CD4-positive, alpha-beta memory T cell (primary cell): Measurements from ENCODE around the gene TAOK3. TPM values are rescaled to one million over a fixed set of nuclear protein-coding genes. Genes with fewer than 3 reads are reported as not detected.
"Not testable (repeated sequence)": the region's sequence is repeated elsewhere in the genome, so short reads cannot be mapped to it uniquely, and the experiment has no call there.

Experiments
- CTCF ChIA-PET: fragments of 350-600 bp; sonication (Branson Sonifier 250); formaldehyde crosslinking; loops from one replicate; lab custom pipeline; 2021; ENCODE audit warnings: inconsistent platforms; ENCODE audit not compliant: partially characterized antibody; lab: Charles Lee
- POLR2A ChIA-PET: fragments of 350-600 bp; sonication (Branson Sonifier 250); formaldehyde crosslinking; loops from one replicate; lab custom pipeline; 2021; ENCODE audit not compliant: partially characterized antibody; lab: Charles Lee
- DNase-seq, 5 donors: peaks; one replicate each; pipeline versions ENCODE4 v3.0.0 to v3.0.0-alpha.2; 2020 to 2022; ENCODE audit warnings: mixed read lengths in 1 of 5
- H3K27ac ChIP-seq: one replicate; pipeline ENCODE4 v1.7.0; 2013; ENCODE audit warnings: low read depth, low read length
- H3K27me3 ChIP-seq: 2 replicates; pipeline ENCODE4 v1.7.0; 2013; ENCODE audit warnings: mild to moderate bottlenecking, low read length, moderate library complexity; ENCODE audit not compliant: insufficient read depth
- H3K36me3 ChIP-seq: 2 replicates; pipeline ENCODE4 v1.7.0; 2013; ENCODE audit warnings: mild to moderate bottlenecking, low read length, moderate library complexity; ENCODE audit not compliant: insufficient read depth
- H3K4me1 ChIP-seq: 2 replicates; pipeline ENCODE4 v1.7.0; 2013; ENCODE audit warnings: mild to moderate bottlenecking, low read length, moderate library complexity; ENCODE audit not compliant: insufficient read depth
- H3K4me3 ChIP-seq, 2 donors: one replicate each; pipeline ENCODE4 v1.7.0; 2013; ENCODE audit warnings: low read length in 2 of 2, mild to moderate bottlenecking in 1 of 2
- H3K9me3 ChIP-seq, 2 donors: one replicate each; pipeline ENCODE4 v1.7.0; 2013; ENCODE audit warnings: low read length in 2 of 2, control low read depth in 1 of 2; ENCODE audit not compliant: control insufficient read depth in 1 of 2
- H3K27ac Mint-ChIP-seq, 7 donors: one replicate each; pipeline ENCODE4 v1.8.0; 2020 to 2021; ENCODE audit warnings: mixed read lengths in 7 of 7, mild to moderate bottlenecking in 6 of 7, inconsistent platforms in 3 of 7, moderate library complexity in 3 of 7
- H3K27me3 Mint-ChIP-seq, 2 donors: one replicate each; pipeline ENCODE4 v1.8.0; 2020 to 2021; ENCODE audit warnings: mixed read lengths in 2 of 2
- H3K36me3 Mint-ChIP-seq, 2 donors: one replicate each; pipeline ENCODE4 v1.8.0; 2020 to 2021; ENCODE audit warnings: mixed read lengths in 2 of 2, inconsistent platforms in 1 of 2, mild to moderate bottlenecking in 1 of 2
- H3K4me1 Mint-ChIP-seq, 4 donors: one replicate each; pipeline ENCODE4 v1.8.0; 2020 to 2021; ENCODE audit warnings: mixed read lengths in 4 of 4, mild to moderate bottlenecking in 1 of 4
- H3K4me3 Mint-ChIP-seq, 8 donors: one replicate each; pipeline ENCODE4 v1.8.0; 2020 to 2021; ENCODE audit warnings: mixed read lengths in 8 of 8, mild to moderate bottlenecking in 7 of 8, moderate library complexity in 6 of 8, inconsistent platforms in 3 of 8
- H3K9me3 Mint-ChIP-seq, 8 donors: one replicate each; pipeline ENCODE4 v1.8.0; 2020 to 2021; ENCODE audit warnings: mixed read lengths in 8 of 8, mild to moderate bottlenecking in 5 of 8, inconsistent platforms in 3 of 8, moderate library complexity in 1 of 8
- intact Hi-C: fragments of 100-400 bp; cut with micrococcal nuclease; formaldehyde crosslinking; loops from one replicate; pipeline ENCODE4 v1.15.1; 2023
- polyA plus RNA-seq, 2 donors: library from polyadenylated mRNA; unstranded; fragments of 300-500 nt; fragmentation: Illumina TruSeq; gene quantifications; one replicate each; pipeline ENCODE4 v1.2.3, GENCODE V29; 2021
- total RNA-seq, 2 experiments: library from RNA; stranded (reverse); gene quantifications; one replicate each; pipeline ENCODE4 v1.2.3, GENCODE V29; 2021

The TAOK3 gene
- total and polyA plus RNA-seq, 4 experiments from 2014 or later = 47.9 to 141 (median 75.4) TPM

GRCh38 chr12:118311666-118312065 lies 61.0 kb downstream of the TAOK3 start:
- ChIA-PET POLR2A (no interaction called here), CTCF (interaction anchor here (1.0 to 1.4 kb wide), 2 partner anchors 11 to 12 kb away, joined by 3 to 4 read pairs; no protein-coding TSS in a partner anchor)
- no peak for DNase-seq
- Mint-ChIP-seq H3K36me3 (peaks cover 0 to 1% of the 10 kb centered on the region in 2 donors), H3K4me1 (peaks cover 33 to 56% (median 46%) of the 10 kb centered on the region in 4 donors), H3K4me3 (peak overlapping the region in 1 of 8 donors; percentile 11), H3K27me3 (no peaks in the 10 kb centered on the region), H3K9me3 (no peaks in the 10 kb centered on the region), H3K27ac (peak overlapping the region in 2 of 7 donors; percentile 52 to 71)
- peaks cover 36% of the 10 kb centered on the region for H3K4me1 ChIP-seq
- no peaks in the 10 kb centered on the region for H3K9me3 ChIP-seq
- no peak overlapping the region for H3K4me3 ChIP-seq
- no peaks in the 10 kb centered on the region for H3K27me3 ChIP-seq
- no peak overlapping the region for H3K27ac ChIP-seq
- intact Hi-C loops = no loop called here
- no peaks in the 10 kb centered on the region for H3K36me3 ChIP-seq

- Histone ChIP-seq H3K4me1 (peaks cover 36% of the 10 kb centered on the region), H3K27me3 (no peaks in the 10 kb centered on the region), H3K27ac (no peak overlapping the region), H3K36me3 (no peaks in the 10 kb centered on the region), H3K4me3 (no peak overlapping the region), H3K9me3 (no peaks in the 10 kb centered on the region)
- no peaks in the 10 kb centered on the region for H3K9me3 Mint-ChIP-seq
- no peak overlapping the region for H3K4me3 Mint-ChIP-seq
- intact Hi-C loops = no loop called here
- H3K36me3 Mint-ChIP-seq = no peaks in the 10 kb centered on the region
- peaks cover 30 to 47% (median 37%) of the 10 kb centered on the region in 4 donors for H3K4me1 Mint-ChIP-seq
- H3K27me3 Mint-ChIP-seq = no peaks in the 10 kb centered on the region
- H3K27ac Mint-ChIP-seq = no peak overlapping the region
- POLR2A ChIA-PET = no interaction called here
- DNase-seq = no peak
- CTCF ChIA-PET = interaction anchor here (1.2 kb wide), 1 partner anchor 48 kb away, joined by 4 read pairs; no protein-coding TSS in a partner anchor
Observed at GRCh38 chr12:118310320-118310719, 62.4 kb downstream of the TAOK3 start.

DNA sequence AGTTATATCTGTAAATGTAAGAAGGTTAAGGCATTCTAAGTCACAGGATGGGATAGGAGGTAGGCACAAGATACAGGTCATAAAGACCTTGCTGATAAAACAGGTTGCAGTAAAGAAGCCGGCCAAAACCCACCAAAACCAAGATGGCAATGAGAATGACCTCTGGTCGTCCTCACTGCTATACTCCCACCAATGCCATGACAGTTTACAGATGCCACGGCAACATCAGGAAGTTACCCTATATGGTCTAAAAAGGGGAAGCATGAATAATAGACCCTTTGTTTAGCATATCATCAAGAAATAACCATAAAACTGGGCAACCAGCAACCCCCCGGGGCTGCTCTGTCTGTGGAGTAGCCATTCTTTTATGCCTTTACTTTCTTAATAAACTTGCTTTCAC lies 64.7 kb downstream of the TAOK3 start:
- H3K9me3 ChIP-seq, H3K27me3 Mint-ChIP-seq, H3K4me3 ChIP-seq, H3K27ac ChIP-seq, intact Hi-C loops, H3K27me3 ChIP-seq, H3K36me3 Mint-ChIP-seq, H3K36me3 ChIP-seq, H3K9me3 Mint-ChIP-seq, DNase-seq: not testable (repeated sequence)
- ChIA-PET CTCF (interaction anchor here (1.3 to 1.5 kb wide), 2 partner anchors 50 to 65 kb away, joined by 3 to 4 read pairs; partner anchors contain the start of gene TAOK3), POLR2A (interaction anchor here (0.7 kb wide), 2 partner anchors 9 to 51 kb away, joined by 3 read pairs; no protein-coding TSS in a partner anchor)
- H3K4me1 ChIP-seq = peaks cover 28% of the 10 kb centered on the region
- Mint-ChIP-seq H3K27ac (peak overlapping the region in 2 of 7 donors; percentile 23 to 42), H3K4me1 (peaks cover 29 to 47% (median 38%) of the 10 kb centered on the region in 4 donors), H3K4me3 (peak overlapping the region in 2 of 8 donors; percentile 70 to 73)

- H3K4me3 ChIP-seq = no peak overlapping the region
- H3K27me3 ChIP-seq = no peaks in the 10 kb centered on the region
- no peaks in the 10 kb centered on the region for H3K9me3 ChIP-seq
- H3K4me1 ChIP-seq = peaks cover 30% of the 10 kb centered on the region
- no peak for DNase-seq
- no peaks in the 10 kb centered on the region for H3K36me3 Mint-ChIP-seq
- peak overlapping the region; percentile 29 to 73 (median 54) for H3K4me3 Mint-ChIP-seq
- ChIA-PET POLR2A (interaction anchor here (0.7 kb wide), 2 partner anchors 9 to 52 kb away, joined by 3 read pairs; no protein-coding TSS in a partner anchor), CTCF (interaction anchor here (1.3 to 1.5 kb wide), 2 partner anchors 51 to 66 kb away, joined by 3 to 4 read pairs; partner anchors contain the start of gene TAOK3)
- peak overlapping the region in 6 of 7 donors; percentile 24 to 61 (median 34) for H3K27ac Mint-ChIP-seq
- H3K27me3 Mint-ChIP-seq = no peaks in the 10 kb centered on the region
- no peak overlapping the region for H3K27ac ChIP-seq
- no peaks in the 10 kb centered on the region for H3K9me3 Mint-ChIP-seq
- intact Hi-C loops = no loop called here
- H3K36me3 ChIP-seq = no peaks in the 10 kb centered on the region
- H3K4me1 Mint-ChIP-seq = peaks cover 31 to 48% (median 39%) of the 10 kb centered on the region in 4 donors
Observed at GRCh38 chr12:118307069-118307954, 65.4 kb downstream of the TAOK3 start.

DNA sequence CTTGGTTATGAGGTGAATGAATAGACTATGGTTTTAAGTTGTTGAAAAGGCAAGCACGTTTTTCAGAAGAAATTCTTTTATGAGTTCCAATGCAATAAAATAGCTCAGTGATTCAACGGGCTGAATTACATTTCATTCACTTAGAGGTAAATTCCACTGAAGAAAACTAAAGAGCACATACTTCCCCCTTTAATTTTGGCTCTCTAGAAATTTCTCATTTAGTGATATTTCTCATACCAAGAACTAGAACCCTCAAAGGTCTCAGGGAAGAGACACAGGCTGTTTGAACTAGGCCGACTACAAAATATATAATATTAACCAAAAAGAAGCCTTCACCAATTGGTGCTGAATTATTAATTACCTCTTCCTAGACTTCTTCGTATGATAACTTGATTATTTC lies 68.6 kb downstream of the TAOK3 start:
- intact Hi-C loops = no loop called here
- Mint-ChIP-seq H3K4me1 (peaks cover 39 to 65% (median 50%) of the 10 kb centered on the region in 4 donors), H3K27ac (peak overlapping the region in 2 of 7 donors; percentile 29 to 61), H3K4me3 (no peak overlapping the region), H3K36me3 (peaks cover 0 to 2% of the 10 kb centered on the region in 2 donors), H3K27me3 (no peaks in the 10 kb centered on the region), H3K9me3 (no peaks in the 10 kb centered on the region)
- POLR2A ChIA-PET = interaction anchor here (0.6 kb wide), 1 partner anchor 67 kb away, joined by 3 read pairs; no protein-coding TSS in a partner anchor
- Histone ChIP-seq H3K4me3 (no peak overlapping the region), H3K4me1 (peaks cover 33% of the 10 kb centered on the region), H3K36me3 (no peaks in the 10 kb centered on the region), H3K27ac (no peak overlapping the region), H3K9me3 (no peaks in the 10 kb centered on the region), H3K27me3 (no peaks in the 10 kb centered on the region)
- DNase-seq = no peak
- CTCF ChIA-PET = no interaction called here

GRCh38 chr12:118302053-118302452 lies 70.7 kb downstream of the TAOK3 start:
- ChIA-PET POLR2A (no interaction called here), CTCF (interaction anchor here (3.1 kb wide), 1 partner anchor 74 kb away, joined by 16 read pairs; the partner anchor contains the start of gene SUDS3)
- Mint-ChIP-seq H3K9me3 (no peaks in the 10 kb centered on the region), H3K4me3 (peak overlapping the region in 2 of 8 donors; percentile 23), H3K4me1 (peaks cover 29 to 49% (median 38%) of the 10 kb centered on the region in 4 donors), H3K36me3 (peaks cover 0 to 6% of the 10 kb centered on the region in 2 donors), H3K27ac (peak overlapping the region in 2 of 7 donors; percentile 12 to 43), H3K27me3 (no peaks in the 10 kb centered on the region)
- Histone ChIP-seq H3K4me1 (peaks cover 16% of the 10 kb centered on the region), H3K27ac (no peak overlapping the region), H3K4me3 (no peak overlapping the region), H3K36me3 (no peaks in the 10 kb centered on the region), H3K27me3 (no peaks in the 10 kb centered on the region), H3K9me3 (no peaks in the 10 kb centered on the region)
- no peak for DNase-seq
- intact Hi-C loops = no loop called here
